Inflammatory macrophage treated with lipopolysaccharide for 1 hour (primary cell): ENCODE measurements around the gene PNPLA2.

ENCODE experiments used
- DNase-seq, 2 donors: peaks; one replicate each; pipeline ENCODE4 v3.0.0-alpha.2; 2020 to 2022

The PNPLA2 gene

GRCh38 chr11:786235-787083, 32.3 kb upstream of the PNPLA2 start:
- DNase-seq: no peak

GRCh38 chr11:787084-787675, 31.5 kb upstream of the PNPLA2 start:
- DNase-seq: no peak

GRCh38 chr11:788009-788640, 30.6 kb upstream of the PNPLA2 start:
- DNase-seq: no peak

- DNase-seq: no peak
Measured at GRCh38 chr11:788953-789940, 29.5 kb upstream of the PNPLA2 start.

- DNase-seq: peak in 1 of 2 donors; percentile 43
Measured at GRCh38 chr11:789943-790342, 28.8 kb upstream of the PNPLA2 start, which contains the start of gene CEND1. CEND1 (minus strand) TSS chr11:790090; CDS start chr11:788576, 1,514 bp downstream.

- DNase-seq: no peak
Measured at GRCh38 chr11:790721-791564, 27.8 kb upstream of the PNPLA2 start.

GRCh38 chr11:791658-792534, 26.8 kb upstream of the PNPLA2 start:
- DNase-seq: no peak

GRCh38 chr11:792535-792821, 26.2 kb upstream of the PNPLA2 start:
- no peak for DNase-seq

- DNase-seq: no peak
Measured at GRCh38 chr11:792873-793272, 25.8 kb upstream of the PNPLA2 start.

- DNase-seq: no peak
Measured at GRCh38 chr11:793556-793955, 25.2 kb upstream of the PNPLA2 start.

GRCh38 chr11:794013-794765, 24.5 kb upstream of the PNPLA2 start:
- DNase-seq: no peak

- no peak for DNase-seq
Measured at GRCh38 chr11:794766-795633, 23.7 kb upstream of the PNPLA2 start.

- peak; percentile 85 to 87 for DNase-seq
Measured at GRCh38 chr11:795634-796564, 22.8 kb upstream of the PNPLA2 start.

- no peak for DNase-seq
Measured at GRCh38 chr11:796565-797295, 22.0 kb upstream of the PNPLA2 start.

GRCh38 chr11:797296-798092, 21.2 kb upstream of the PNPLA2 start:
- peak; percentile 55 to 67 for DNase-seq

GRCh38 chr11:798093-798713, 20.5 kb upstream of the PNPLA2 start, which contains the start of gene SLC25A22:
SLC25A22 (minus strand) TSS chr11:798281; CDS start chr11:795006, 3,275 bp downstream.
- peak; percentile 71 to 91 for DNase-seq
